ENCODE results near the gene INMT. TPM values are rescaled to one million over a fixed set of nuclear protein-coding genes. Genes with fewer than 3 reads are reported as not detected.
A peak's percentile ranks its signal among the peaks of the same experiment; 100 is the strongest.

INMT gene
- 0.08 and 0.24 TPM in 2 replicates for total RNA-seq (2014; rRNA removed; shearing (Covaris generic))

DNA sequence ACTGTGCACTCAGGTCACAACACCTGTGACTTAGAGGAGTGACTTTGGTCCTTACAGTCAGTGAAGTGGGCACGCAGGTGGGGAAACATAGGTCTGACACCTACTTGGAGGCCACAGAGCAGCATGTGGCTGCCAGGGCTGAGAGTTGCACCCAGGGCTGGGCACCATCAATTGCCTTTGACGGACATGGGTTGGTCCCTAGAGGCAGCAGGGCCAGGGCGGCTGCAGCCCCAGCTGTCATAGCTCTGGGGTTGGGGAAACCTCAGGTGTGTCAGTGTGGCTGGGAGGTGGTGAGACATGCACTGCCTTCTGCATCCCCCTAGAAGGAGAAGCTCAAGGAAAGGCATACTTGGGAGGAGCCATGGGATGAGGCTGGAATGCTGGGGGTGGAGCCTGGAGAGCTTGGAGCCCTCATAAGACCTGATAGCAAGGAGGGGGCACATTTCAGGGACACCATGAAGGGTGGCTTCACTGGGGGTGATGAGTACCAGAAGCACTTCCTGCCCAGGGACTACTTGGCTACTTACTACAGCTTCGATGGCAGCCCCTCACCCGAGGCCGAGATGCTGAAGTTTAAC, at the start of gene INMT:
Gene INMT (plus strand): TSS at position 440 of the 578 bp plus-strand sequence. CDS start 16 bp downstream, at position 456.
- Histone ChIP-seq H3K4me3 (no peak within 1 kb of the TSS), H3K27ac (peak within 1 kb of the TSS; percentile 58; the same call in 1 of the 2 replicates), H3K4me1 (peaks cover 28% of the 10 kb centered on the region), H3K9me3 (replicated peaks) (peaks cover 3% of the 10 kb centered on the region; the same call in 1 of the 2 replicates), H3K36me3 (no peaks in the 10 kb centered on the region), H3K27me3 (no peaks in the 10 kb centered on the region)
- no peak for DNase-seq

DNA sequence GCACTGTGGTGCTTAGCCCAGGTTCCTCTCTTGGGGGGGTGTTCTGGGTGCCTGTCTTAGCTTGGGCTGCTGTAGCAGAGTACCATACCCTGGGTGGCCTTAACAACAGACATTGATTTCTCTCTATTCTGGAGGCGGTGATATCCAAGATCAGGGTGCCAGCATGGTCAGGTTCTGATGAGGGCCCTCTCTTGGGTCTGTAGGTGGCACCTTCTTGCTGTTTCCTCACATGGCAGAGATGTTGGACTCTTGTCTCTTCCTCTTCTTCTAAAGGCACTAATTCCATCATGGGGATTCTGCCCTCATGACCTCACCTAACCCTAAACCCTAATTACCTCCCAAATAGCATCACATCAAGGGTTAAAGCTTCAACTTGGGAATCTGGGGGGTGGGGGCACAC, 49.7 kb upstream of the INMT start:
- H3K36me3 ChIP-seq: no peaks in the 10 kb centered on the region
- no peaks in the 10 kb centered on the region for H3K9me3 ChIP-seq (replicated peaks)
- H3K27ac ChIP-seq: no peak overlapping the region
- no peak for DNase-seq
- no peak overlapping the region for H3K4me3 ChIP-seq
- no peaks in the 10 kb centered on the region for H3K4me1 ChIP-seq
- H3K27me3 ChIP-seq: peaks cover 8% of the 10 kb centered on the region

DNA sequence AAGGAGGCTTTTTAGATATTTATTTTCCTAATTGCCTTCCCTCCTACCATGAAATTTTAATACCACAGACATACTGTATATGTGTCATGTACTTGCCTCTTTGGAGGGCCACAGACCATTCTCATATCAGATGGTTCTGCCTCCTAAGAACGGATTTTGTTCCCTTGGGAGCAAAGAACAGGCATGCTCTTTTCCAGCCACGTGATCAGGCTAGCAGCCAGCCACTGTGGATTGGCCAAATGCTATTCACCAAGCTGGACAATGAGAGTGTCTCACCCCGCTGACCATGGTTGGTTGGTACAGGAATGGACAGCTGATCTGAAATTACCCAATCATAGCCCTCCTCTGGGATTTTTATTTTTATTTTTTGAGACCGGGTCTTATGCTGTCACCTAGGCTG, 48.2 kb upstream of the INMT start:
- no peak for DNase-seq
- H3K27me3 ChIP-seq: no peaks in the 10 kb centered on the region; the same call in 1 of the 2 replicates
- H3K9me3 ChIP-seq (replicated peaks): no peaks in the 10 kb centered on the region
- H3K4me1 ChIP-seq: no peaks in the 10 kb centered on the region
- H3K4me3 ChIP-seq: no peak overlapping the region
- no peak overlapping the region for H3K27ac ChIP-seq
- no peaks in the 10 kb centered on the region for H3K36me3 ChIP-seq

DNA sequence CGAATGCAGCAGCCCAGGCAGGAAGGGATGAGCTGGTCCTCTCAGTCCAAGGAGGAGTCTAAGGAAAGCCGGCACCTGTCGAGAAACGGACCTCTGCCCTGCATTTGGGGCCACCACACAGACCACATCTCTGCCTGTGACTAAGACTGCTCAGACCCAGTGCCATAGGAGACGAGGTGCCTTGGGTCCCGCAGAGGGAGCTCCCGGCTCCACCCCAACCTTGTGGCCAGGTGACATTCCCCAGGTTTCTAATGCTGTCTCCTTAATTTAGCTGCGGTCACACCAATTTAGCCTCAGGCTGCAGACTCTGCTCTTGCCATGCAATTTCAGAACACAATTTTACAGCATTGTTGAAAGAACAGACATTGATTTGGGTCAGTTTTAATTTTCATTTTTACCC, 46.9 kb upstream of the INMT start:
- Histone ChIP-seq H3K27me3 (no peaks in the 10 kb centered on the region; the same call in 1 of the 2 replicates), H3K9me3 (replicated peaks) (no peaks in the 10 kb centered on the region), H3K4me1 (no peaks in the 10 kb centered on the region), H3K4me3 (no peak overlapping the region), H3K27ac (no peak overlapping the region), H3K36me3 (no peaks in the 10 kb centered on the region)
- no peak for DNase-seq

DNA sequence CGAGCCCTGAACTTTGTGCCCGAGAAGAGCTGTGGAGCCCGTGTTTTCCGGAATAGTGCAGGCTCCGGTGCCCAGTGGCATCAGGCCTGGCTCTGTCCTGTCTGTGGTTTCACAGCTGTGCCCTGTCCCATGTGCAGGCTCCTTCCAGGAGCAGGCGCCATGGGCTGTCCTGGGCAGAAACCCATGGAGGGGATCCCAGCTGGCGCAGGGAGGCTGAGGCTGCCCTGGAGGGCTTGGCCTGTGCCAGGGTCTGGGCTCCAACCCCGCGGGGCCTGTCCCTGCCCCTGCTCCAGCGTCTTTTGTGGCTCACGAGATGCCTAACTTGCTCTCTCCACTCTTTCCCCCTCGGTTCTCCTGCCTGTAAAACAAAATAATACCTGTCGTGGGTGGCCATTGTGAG, 46.3 kb upstream of the INMT start:
- H3K27ac ChIP-seq: no peak overlapping the region
- DNase-seq: no peak
- no peaks in the 10 kb centered on the region for H3K27me3 ChIP-seq
- no peaks in the 10 kb centered on the region for H3K36me3 ChIP-seq
- no peaks in the 10 kb centered on the region for H3K4me1 ChIP-seq
- no peak overlapping the region for H3K4me3 ChIP-seq
- H3K9me3 ChIP-seq (replicated peaks): no peaks in the 10 kb centered on the region

DNA sequence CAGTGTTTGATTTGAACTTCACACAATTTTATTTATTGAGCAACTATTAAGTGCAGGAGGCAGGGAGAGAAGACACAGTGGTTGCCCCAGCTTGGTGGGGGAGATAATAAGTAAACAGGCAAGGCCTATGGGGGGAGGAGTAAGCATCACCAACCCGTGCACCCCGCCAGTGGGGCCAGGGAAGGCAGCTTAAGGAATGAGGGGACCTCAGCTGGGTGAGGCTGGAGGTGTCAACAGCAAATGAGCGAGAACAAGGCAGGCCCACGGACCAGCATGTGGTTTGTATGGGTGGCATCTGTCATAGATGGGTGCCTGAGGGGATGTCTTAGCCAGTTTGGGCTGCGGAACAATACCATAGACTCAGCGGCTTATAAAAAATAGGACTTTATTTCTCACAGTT, 45.6 kb upstream of the INMT start:
- Histone ChIP-seq H3K27ac (no peak overlapping the region), H3K36me3 (no peaks in the 10 kb centered on the region), H3K4me1 (no peaks in the 10 kb centered on the region), H3K9me3 (replicated peaks) (no peaks in the 10 kb centered on the region), H3K4me3 (no peak overlapping the region), H3K27me3 (peaks cover 3% of the 10 kb centered on the region; the same call in 1 of the 2 replicates)
- DNase-seq: no peak

DNA sequence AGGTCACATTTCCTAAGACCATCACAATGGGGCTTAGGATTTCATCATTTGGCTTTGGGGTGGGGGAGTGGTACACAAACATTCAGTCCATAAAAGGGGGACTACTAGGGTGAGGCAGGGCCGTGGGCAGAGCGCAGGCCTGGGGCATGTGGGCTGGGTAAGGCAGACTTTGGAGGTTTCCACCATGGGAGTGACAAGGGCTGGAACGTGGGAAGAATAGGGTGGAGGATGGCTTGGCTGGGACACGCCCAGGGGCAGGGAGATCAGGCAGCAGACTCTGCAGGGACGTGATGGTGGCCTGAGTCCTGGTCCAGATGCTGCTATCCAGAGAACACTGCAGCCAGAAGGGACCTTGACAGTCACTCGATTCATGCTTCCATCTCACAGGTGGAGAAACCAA, 45.0 kb upstream of the INMT start:
- DNase-seq: no peak
- H3K9me3 ChIP-seq (replicated peaks): no peaks in the 10 kb centered on the region
- H3K36me3 ChIP-seq: no peaks in the 10 kb centered on the region
- no peaks in the 10 kb centered on the region for H3K4me1 ChIP-seq
- no peak overlapping the region for H3K4me3 ChIP-seq
- H3K27ac ChIP-seq: no peak overlapping the region
- H3K27me3 ChIP-seq: peaks cover 3% of the 10 kb centered on the region; the same call in 1 of the 2 replicates

DNA sequence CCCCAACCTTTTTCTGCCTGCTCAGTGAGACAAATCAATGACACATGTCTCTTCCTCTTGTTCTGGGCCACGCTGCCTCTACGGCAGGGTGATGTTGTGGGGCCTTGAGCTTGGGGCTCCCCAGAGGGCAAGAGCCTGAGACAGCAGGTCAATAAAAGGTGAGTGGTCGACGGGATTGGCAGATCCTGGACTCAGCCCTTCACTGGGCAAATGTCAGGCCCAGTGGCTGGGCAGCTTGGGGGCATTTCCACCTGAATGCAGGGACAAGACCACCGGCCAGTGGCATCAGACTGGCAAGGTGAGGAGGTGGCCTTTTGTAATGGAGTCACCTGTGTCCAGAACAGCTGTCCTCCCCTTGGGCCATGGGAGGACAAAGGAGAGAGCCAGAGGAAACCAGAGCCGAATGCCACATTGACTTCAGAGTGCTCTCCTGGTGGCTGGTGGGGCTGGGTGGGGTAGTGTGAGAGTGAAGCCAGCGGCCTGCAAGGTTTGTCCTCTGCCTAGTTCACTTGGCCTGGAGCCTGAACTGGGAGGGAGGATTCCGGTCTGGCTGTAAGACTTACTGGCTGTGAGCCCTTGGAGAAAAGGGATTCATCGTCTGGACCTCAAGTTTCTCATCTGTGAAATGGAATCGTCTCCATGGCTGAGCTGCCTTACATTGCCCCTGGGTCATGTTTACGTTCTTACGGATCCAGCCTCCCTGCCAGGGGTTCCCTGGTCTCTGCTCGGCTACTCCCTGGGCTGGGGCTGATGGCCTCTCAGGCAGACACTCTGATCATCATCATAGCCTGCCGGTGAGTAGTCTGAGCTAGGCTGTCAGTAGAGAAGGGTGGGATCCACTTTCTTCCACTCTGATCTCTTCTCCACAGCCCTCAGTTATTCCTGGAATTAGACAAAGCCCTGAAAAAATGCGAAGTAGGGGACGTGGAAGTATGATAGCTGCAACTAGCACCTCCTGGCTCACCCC, 44.3 kb upstream of the INMT start:
- H3K4me3 ChIP-seq: no peak overlapping the region
- no peak for DNase-seq
- H3K9me3 ChIP-seq (replicated peaks): no peaks in the 10 kb centered on the region
- no peaks in the 10 kb centered on the region for H3K4me1 ChIP-seq
- no peak overlapping the region for H3K27ac ChIP-seq
- no peaks in the 10 kb centered on the region for H3K36me3 ChIP-seq
- H3K27me3 ChIP-seq: peaks cover 3% of the 10 kb centered on the region; the same call in 1 of the 2 replicates

DNA sequence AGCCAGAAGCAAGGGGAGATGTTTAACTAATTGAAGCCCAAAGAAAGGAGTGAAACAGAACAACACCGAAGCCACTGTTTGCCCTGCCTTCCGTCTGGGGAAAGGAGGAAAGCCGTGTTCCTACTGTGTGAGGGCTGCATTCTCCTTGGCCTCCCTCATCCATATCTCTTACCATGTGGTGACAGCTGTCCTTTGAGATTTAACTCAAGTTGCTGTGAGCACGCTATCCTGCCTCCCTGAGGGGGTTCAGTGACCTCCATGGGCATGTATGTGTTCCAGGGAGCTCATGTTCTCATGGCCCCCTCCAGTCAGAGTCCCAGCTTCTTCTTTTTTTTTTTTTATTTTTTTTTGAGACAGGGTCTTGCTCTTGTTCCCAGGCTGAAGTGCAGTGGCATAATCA, 43.5 kb upstream of the INMT start:
- H3K4me3 ChIP-seq: no peak overlapping the region
- no peak overlapping the region for H3K27ac ChIP-seq
- no peaks in the 10 kb centered on the region for H3K36me3 ChIP-seq
- H3K4me1 ChIP-seq: no peaks in the 10 kb centered on the region
- no peak for DNase-seq
- H3K27me3 ChIP-seq: peaks cover 3% of the 10 kb centered on the region; the same call in 1 of the 2 replicates
- H3K9me3 ChIP-seq (replicated peaks): no peaks in the 10 kb centered on the region

DNA sequence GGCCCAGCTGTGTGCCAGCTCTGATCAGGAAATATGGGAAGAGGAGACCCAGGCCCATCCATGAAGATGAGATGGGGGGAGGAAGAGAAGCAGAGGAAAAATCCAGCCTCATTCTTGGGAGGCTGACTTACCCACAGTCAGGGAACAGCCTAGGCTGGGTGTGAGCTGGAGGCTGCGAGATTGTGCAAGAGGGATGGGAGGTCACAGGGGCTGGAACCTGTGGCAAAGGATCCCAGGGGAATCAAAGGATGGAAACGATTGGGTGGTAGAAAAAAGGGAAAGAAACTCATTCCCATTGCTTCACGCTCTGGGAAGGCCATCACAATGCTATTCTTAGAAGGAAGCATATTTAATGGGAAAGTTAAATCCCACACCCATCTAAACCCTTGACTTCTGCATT, 43.0 kb upstream of the INMT start:
- no peak for DNase-seq
- Histone ChIP-seq H3K27me3 (peaks cover 3% of the 10 kb centered on the region; the same call in 1 of the 2 replicates), H3K9me3 (replicated peaks) (no peaks in the 10 kb centered on the region), H3K27ac (no peak overlapping the region), H3K4me1 (no peaks in the 10 kb centered on the region), H3K4me3 (no peak overlapping the region), H3K36me3 (no peaks in the 10 kb centered on the region)

DNA sequence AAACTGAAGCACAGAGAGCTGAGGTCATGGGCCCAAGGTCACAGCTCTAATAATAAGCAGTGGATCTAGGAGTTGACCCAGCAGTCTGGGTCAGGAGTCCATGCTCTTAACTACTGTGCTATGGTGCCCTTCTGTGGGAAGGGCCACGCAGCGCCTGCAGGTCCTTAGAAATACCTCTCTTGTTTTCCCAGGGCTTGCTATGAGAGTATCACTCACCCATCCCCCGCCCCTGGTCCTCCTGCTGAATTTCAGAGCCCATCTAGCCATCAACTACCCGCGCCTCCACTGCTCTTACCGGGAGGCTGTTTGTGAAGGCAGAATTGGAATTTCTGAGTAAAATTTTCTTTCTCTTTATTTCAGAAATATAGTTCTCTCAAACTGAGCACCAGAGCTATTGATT, 42.4 kb upstream of the INMT start:
- DNase-seq: no peak
- H3K27ac ChIP-seq: no peak overlapping the region

DNA sequence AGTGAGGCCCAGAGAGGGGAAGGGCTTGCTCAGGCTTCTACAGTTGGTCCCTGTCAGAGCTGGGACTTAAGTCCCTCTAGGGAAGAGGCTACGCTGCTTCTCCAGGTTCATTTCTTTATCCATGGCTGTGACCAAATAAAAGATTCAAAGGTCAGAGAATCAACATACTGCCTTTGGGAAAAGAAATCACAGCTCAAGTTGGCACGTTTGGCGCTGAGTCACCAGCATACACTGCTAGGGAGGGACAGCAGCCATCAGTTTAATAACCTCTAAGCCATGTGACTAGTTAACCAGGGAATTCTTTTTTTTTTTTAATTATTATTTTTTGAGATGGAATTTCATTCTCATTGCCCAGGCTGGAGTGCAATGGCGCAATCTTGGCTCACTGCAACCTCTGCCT, 41.3 kb upstream of the INMT start:
- Histone ChIP-seq H3K36me3 (no peaks in the 10 kb centered on the region), H3K9me3 (replicated peaks) (no peaks in the 10 kb centered on the region), H3K27ac (no peak overlapping the region), H3K4me1 (no peaks in the 10 kb centered on the region), H3K27me3 (peaks cover 3% of the 10 kb centered on the region; the same call in 1 of the 2 replicates), H3K4me3 (no peak overlapping the region)
- DNase-seq: no peak

More for the DNA sequence above, 42.4 kb upstream of the INMT start:
- Histone ChIP-seq H3K36me3 (no peaks in the 10 kb centered on the region), H3K9me3 (replicated peaks) (no peaks in the 10 kb centered on the region), H3K4me3 (no peak overlapping the region), H3K27me3 (peaks cover 3% of the 10 kb centered on the region; the same call in 1 of the 2 replicates), H3K4me1 (no peaks in the 10 kb centered on the region)

DNA sequence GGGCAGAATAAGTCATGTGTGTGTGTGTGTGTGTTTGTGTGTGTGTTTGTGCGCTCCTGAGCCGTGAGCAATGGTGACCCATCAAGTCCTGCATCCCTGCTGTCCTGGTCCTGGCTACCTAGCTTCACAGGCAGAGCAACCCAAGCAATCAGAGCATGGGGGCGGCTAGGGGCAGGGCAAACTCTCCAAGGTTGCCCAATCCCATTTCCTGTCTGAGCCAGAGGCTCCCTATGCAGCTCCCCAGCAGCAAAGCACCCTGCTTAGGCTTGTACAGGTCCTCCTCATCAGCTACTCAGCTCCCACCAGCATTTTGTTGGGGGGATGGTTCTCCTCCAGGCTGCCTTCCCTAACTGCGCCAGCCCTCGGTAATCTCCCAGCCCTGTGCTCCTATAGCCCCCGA, 38.5 kb upstream of the INMT start:
- H3K4me1 ChIP-seq: no peaks in the 10 kb centered on the region
- H3K4me3 ChIP-seq: no peak overlapping the region
- H3K36me3 ChIP-seq: no peaks in the 10 kb centered on the region
- DNase-seq: no peak
- peaks cover 3% of the 10 kb centered on the region; the same call in 1 of the 2 replicates for H3K27me3 ChIP-seq
- H3K27ac ChIP-seq: no peak overlapping the region
- 0 out of 2 replicates have a peak, but pooled peaks cover 5% of the 10 kb centered on the region for H3K9me3 ChIP-seq (replicated peaks)

DNA sequence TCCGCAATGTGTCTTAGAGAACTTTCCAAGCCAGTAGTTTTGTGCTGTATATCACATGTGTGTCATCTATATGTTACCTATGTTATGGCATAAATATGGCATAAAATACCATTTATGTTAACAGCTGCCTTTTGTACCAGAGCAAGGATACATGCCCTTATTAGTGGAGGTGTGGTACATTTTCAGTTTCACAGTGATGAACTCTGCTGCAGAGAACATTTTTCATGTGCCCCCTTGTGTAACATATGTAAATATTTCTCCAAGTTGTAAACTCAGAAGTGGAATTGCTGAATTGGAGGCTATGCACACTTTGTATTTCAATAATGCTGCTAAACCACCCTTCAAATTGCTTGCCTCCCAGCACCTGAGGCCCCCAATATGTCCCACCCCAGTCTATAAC, 37.8 kb upstream of the INMT start:
- H3K36me3 ChIP-seq: no peaks in the 10 kb centered on the region
- H3K4me3 ChIP-seq: no peak overlapping the region
- no peak for DNase-seq
- H3K4me1 ChIP-seq: no peaks in the 10 kb centered on the region
- H3K9me3 ChIP-seq (replicated peaks): 0 out of 2 replicates have a peak, but pooled peaks cover 5% of the 10 kb centered on the region
- H3K27ac ChIP-seq: no peak overlapping the region
- H3K27me3 ChIP-seq: peaks cover 3% of the 10 kb centered on the region; the same call in 1 of the 2 replicates

DNA sequence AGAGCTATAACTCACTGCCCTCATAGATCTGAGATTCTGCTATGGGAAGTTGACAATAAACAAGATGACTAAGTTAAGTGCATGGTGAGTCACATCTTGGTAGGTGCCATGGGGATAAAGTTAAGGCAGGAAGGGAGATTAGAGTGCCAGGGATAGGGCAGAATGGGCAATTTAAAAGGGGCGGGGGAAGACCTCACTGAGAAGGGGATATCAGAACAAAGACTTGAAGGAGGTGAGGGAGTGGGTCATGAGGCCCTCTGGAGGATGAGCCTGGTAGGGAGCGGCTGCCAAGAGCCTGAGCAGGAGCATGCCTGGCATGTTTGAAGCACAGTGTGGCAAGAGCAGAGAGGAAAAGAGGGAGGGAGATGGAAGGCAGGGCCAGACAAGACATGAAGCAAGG, 34.8 kb upstream of the INMT start:
- Histone ChIP-seq H3K9me3 (replicated peaks) (0 out of 2 replicates have a peak, but pooled peaks cover 5% of the 10 kb centered on the region), H3K27ac (no peak overlapping the region), H3K4me3 (no peak overlapping the region), H3K4me1 (no peaks in the 10 kb centered on the region), H3K27me3 (no peaks in the 10 kb centered on the region), H3K36me3 (no peaks in the 10 kb centered on the region)
- DNase-seq: no peak
